HG02970 (cell line): ENCODE results near the gene RRP8.

Source experiments
- ATAC-seq: cut with Tn5 transposase; IDR thresholded peaks from one replicate; pipeline ENCODE4 v1.9.1; 2021; ENCODE audit warnings: mild to moderate bottlenecking, moderate library complexity, moderate number of reproducible peaks; ENCODE audit not compliant: unreplicated experiment, low FRiP score

RRP8 gene

DNA sequence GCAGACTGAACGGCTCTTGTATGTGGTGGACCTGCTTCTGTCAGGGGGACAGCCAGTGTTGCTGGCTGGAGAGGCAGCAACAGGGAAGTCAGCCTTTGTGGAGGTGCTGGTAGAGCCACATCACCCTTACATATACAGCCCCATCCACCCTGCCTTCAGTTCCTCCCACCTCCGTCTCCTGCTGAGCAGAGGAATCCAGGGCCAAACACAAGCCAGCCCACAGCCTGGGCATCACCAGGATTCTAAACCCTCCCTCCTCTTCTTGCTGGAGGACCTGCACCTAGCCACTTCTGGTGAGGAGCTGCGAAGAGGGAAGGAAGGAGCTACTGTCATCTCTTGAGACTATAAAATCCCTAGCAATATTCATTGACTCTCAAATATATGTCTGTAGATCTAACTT is 54.8 kb downstream of the RRP8 start:
- no peak for ATAC-seq

DNA sequence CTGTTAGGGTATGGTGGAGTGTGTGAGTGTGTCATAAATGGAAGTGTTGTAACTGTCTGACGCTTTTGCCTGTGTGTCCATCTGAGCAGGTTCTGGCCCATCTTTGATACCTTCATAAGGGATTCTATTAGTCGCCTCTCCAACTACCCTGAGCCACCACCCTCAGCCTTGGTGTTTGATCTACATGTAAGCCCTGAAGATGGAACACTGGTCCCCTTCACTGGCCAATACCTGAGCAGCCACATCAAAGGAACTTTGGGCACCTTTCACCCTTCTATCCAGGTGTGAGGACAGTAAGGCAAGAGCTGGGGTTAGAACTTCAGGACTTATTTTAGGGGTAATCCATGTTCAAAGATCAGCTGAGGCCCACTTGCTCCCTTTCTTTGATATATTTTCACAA is 55.3 kb downstream of the RRP8 start:
- no peak for ATAC-seq

DNA sequence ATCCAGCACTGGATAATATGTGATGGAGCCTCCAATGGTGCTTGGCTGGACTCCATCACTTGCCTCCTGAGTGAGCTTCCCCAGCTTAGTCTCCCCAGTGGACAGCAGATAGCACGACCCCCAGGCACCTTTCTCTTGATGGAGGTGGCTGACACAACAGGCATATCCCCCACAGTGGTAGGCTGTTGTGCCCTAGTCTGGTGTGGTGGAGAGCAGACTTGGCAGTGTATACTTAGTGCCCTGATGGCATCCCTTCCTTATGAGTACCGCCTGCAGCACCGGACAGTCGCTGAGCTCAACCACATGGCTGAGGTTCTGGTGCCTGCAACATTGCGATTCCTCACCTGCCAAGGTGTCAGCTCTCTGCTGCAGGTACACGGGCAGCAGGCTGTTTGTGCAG is 56.2 kb downstream of the RRP8 start:
- no peak for ATAC-seq

DNA sequence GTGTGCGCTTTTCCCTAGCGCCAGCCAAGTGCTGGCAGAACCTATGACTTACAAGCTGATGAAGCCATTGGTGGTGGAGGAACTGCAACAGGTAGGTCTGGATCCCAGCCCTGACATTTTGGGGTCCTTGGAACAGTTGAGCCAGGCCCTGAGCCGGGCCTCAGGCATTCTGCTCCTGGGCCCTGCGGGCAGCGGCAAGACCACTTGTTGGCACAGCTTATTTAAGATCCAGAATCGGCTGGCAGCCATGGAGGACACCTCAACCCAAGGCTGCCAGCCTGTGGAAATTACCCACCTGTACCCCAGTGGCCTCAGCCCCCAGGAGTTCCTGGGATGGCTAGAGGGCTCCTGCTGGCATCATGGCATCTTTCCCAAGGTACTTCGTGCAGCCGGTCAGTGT is 56.7 kb downstream of the RRP8 start:
- no peak for ATAC-seq

DNA sequence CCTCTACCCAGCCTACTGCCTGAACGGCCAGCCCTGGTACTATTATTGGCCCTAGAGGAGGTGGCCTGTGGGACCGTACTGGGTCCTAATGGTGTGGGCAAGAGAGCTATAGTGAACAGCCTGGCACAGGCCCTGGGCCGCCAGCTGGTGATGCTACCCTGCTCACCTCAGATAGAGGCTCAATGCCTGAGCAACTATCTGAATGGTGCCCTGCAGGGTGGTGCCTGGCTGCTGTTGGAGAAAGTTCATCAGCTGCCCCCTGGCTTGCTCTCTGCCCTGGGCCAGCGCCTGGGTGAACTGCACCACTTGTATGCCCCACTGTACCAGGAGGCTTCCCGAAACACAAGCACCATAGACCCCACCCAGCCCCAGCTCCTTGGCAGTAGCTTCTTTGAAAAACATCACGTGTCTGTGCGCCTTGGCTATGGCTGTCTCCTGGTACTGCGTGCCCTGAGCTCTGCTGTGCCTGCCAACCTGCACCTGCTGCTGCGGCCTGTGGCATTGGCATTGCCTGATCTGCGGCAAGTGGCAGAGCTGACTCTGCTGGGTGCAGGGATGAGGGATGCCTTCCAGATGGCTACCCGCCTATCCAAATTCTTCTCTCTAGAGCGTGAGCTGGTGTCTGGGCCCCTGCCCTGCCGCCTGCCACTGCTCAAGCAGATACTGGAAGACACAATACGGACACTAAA is 57.4 kb downstream of the RRP8 start:
- no peak for ATAC-seq
